A549 (cell line): ENCODE measurements around the gene MED13L. TPM values are rescaled to one million over a fixed set of nuclear protein-coding genes. Genes with fewer than 3 reads are reported as not detected.
"Not testable (repeated sequence)": the region's sequence is repeated elsewhere in the genome, so short reads cannot be mapped to it uniquely, and the experiment has no call there.

Experiments
- ATAC-seq, 2 experiments: fragments of 200-7000 bp in 1 of 2; fragments of >200 bp in 1 of 2; cut with Nextera tagmentation in 1 of 2; cut with Tn5 transposase in 1 of 2; 3 replicates each; pipeline versions ENCODE4 v1.8.0 to v1.9.1; 2018 to 2020; ENCODE audit warnings: mild to moderate bottlenecking in 1 of 2, moderate library complexity in 1 of 2
- CTCF ChIA-PET: fragments of 300-600 bp; sonication (Branson Sonifier 250); formaldehyde crosslinking; extraction: SDS; loops from one replicate; lab custom pipeline; 2021; ENCODE audit warnings: antibody characterized with exemption, inconsistent platforms; lab: Yijun Ruan, JAX
- POLR2A ChIA-PET: fragments of 350-600 bp; formaldehyde crosslinking; extraction: SDS; loops from one replicate; lab custom pipeline; 2021; ENCODE audit warnings: antibody characterized with exemption, inconsistent platforms; lab: Yijun Ruan, JAX
- DNase-seq, 2 experiments: peaks; one replicate each; pipeline versions ENCODE4 v3.0.0 to v3.0.0-alpha.2; 2011 to 2016; ENCODE audit warnings: low read depth in 1 of 2, low spot score in 1 of 2
- FAIRE-seq: peaks from 2 replicates; lab custom pipeline; 2011; peaks lifted over from hg19 to GRCh38; lab: Jason Lieb, UNC
- H3K27ac ChIP-seq, 2 experiments: fragments of >200 bp; sonication (Bioruptor Twin); formaldehyde crosslinking; 3 replicates each; pipeline ENCODE4 v1.5.1; 2016 to 2017
- H3K4me1 ChIP-seq: fragments of >200 bp; sonication (Bioruptor Twin); formaldehyde crosslinking; 3 replicates; pipeline ENCODE4 v1.6.1; 2016
- H3K4me2 ChIP-seq: fragments of >200 bp; sonication (Bioruptor Twin); formaldehyde crosslinking; 3 replicates; pipeline ENCODE4 v1.6.1; 2016
- H3K4me3 ChIP-seq: fragments of >200 bp; sonication (Bioruptor Twin); formaldehyde crosslinking; 3 replicates; pipeline ENCODE4 v1.5.1; 2016
- H3K9me3 ChIP-seq: fragments of >200 bp; sonication (Bioruptor Twin); formaldehyde crosslinking; 3 replicates; pipeline ENCODE4 v1.6.1; 2016
- CEBPB ChIP-seq, 2 experiments: fragments of >200 bp in 1 of 2; sonication (Bioruptor Twin) in 1 of 2; formaldehyde crosslinking in 1 of 2; IDR thresholded peaks; 2 replicates each; pipeline ENCODE4 v1.6.1; 2012 to 2016
- EHF ChIP-seq: fragments of 250-450 bp; sonication (Bioruptor Pico); IDR thresholded peaks from 2 replicates; pipeline ENCODE4 v1.5.0; 2020; ENCODE audit warnings: mild to moderate bottlenecking
- HOXB13 ChIP-seq: fragments of 250-450 bp; sonication (Bioruptor Pico); IDR thresholded peaks from 2 replicates; pipeline ENCODE4 v1.5.0; 2020; ENCODE audit warnings: low read depth, mild to moderate bottlenecking, moderate library complexity
- HOXB5 ChIP-seq: fragments of 250-450 bp; sonication (Bioruptor Pico); IDR thresholded peaks from 2 replicates; pipeline ENCODE4 v1.5.0; 2020; ENCODE audit warnings: mild to moderate bottlenecking, moderate library complexity
- JUN ChIP-seq, 2 experiments: fragments of >200 bp; sonication (Bioruptor Twin); formaldehyde crosslinking; IDR thresholded peaks; 2 replicates in 1 of 2; 3 replicates in 1 of 2; pipeline ENCODE4 v1.6.1; 2016 to 2017
- JUNB ChIP-seq: fragments of >200 bp; sonication (Bioruptor Twin); formaldehyde crosslinking; IDR thresholded peaks from 2 replicates; pipeline ENCODE4 v1.6.1; 2016
- MAZ ChIP-seq: fragments of 150-350 bp; IDR thresholded peaks from 2 replicates; pipeline ENCODE4 v1.6.1; 2014; ENCODE audit warnings: antibody characterized with exemption, low read depth, low read length, borderline replicate concordance
- PHF8 ChIP-seq: fragments of 200-600 bp; sonication (generic); IDR thresholded peaks from 2 replicates; pipeline ENCODE4 v1.6.1; 2016; ENCODE audit warnings: low read depth, mild to moderate bottlenecking, antibody characterized with exemption, moderate library complexity, borderline replicate concordance
- TP53 ChIP-seq: fragments of 250-450 bp; sonication (Bioruptor Pico); IDR thresholded peaks from 2 replicates; pipeline ENCODE4 v1.5.0; 2021; ENCODE audit warnings: mild to moderate bottlenecking, moderate library complexity
- ZC3H11A ChIP-seq: fragments of 450-650 bp; IDR thresholded peaks from 2 replicates; pipeline ENCODE4 v1.6.1; 2014; ENCODE audit warnings: antibody characterized with exemption, mild to moderate bottlenecking
- WGBS: methylation state at CpG from one replicate; pipeline ENCODE4 v1.1.6; 2017; ENCODE audit errors: missing lambda C conversion rate; 5-methylcytosine and 5-hydroxymethylcytosine counted together
- polyA plus RNA-seq, 4 experiments: library from polyadenylated mRNA; depleted of rRNA in 3 of 4; stranded (reverse); fragments of >200 nt; fragmentation: RNase III in 1 of 4; extraction: RNeasy Plus Mini Kit Qiagen cat#74134 plus additional on column Dnase treatment in 1 of 4; gene quantifications; 2 replicates in 3 of 4; 3 replicates in 1 of 4; pipeline ENCODE4 v1.2.3, GENCODE V29; 2011 to 2017
- TF ChIP-seq, protein P1 (sequence below): fragments of 150-350 bp; IDR thresholded peaks from 2 replicates; pipeline ENCODE4 v1.6.1; 2014; ENCODE audit warnings: low read depth, mild to moderate bottlenecking, low read length
- TF ChIP-seq, protein P2 (sequence below): fragments of 250-450 bp; sonication (Bioruptor Pico); IDR thresholded peaks from 2 replicates; pipeline ENCODE4 v1.5.0; 2020; ENCODE audit warnings: low read depth, mild to moderate bottlenecking, moderate library complexity
- TF ChIP-seq, protein P3 (sequence below): IDR thresholded peaks from 2 replicates; pipeline ENCODE4 v1.6.1; 2012; ENCODE audit warnings: low read depth, borderline replicate concordance

Gene MED13L
- polyA plus RNA-seq, 2 of the 4 experiments (the other 2 are of a cell fraction) = 23.2 to 134 TPM

DNA sequence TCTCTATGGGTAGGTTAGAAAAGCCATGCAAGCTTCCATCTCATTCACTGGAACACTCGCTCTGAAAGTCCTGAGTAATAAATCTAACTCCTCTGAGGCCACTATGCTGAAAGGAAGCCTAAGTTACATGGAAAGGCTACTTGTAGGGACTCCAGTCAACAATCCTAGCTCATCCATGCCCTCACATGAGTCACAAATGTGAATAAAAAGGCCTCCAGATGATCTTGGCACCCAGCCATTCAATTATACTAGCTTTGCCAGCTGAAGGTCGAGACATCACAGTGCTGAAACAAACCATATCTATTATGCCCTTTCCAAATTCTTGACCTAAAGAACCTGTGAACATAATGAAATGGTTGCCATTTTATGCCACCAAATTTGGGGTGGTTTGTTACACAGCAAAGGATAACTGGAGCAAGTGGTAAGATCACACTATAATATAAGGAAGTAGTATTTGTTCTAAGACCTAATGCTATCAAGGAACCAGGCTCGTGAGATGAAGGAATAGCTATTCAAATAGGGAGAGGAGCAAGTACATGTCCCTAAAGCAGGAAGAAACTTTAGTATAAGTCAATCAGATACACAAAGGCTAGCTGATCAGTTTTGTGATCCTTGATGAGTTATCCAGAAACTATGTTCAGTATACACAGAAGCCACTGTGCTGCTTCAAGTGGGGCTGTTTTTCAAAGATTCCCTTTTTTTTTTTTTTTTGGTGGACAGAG lies 142.1 kb downstream of the MED13L start:
- WGBS = 61% methylated on average over 3 of the region's 3 CpGs
- no peak overlapping the region for H3K4me3 ChIP-seq
- H3K4me1 ChIP-seq = peaks cover 84% of the 10 kb centered on the region
- H3K9me3 ChIP-seq = no peaks in the 10 kb centered on the region
- no peak for TF ChIP-seq PHF8
- peak overlapping the region in 1 of 2 experiments; percentile 36; a peak in 1 of 6 replicates for H3K27ac ChIP-seq
- H3K4me2 ChIP-seq = peak overlapping the region; percentile 50
- ATAC-seq = peak; percentile 56 to 71; a peak in 5 of 6 replicates
- FAIRE-seq = no peak
- ChIA-PET CTCF (interaction anchor here (0.6 to 2.5 kb wide), 4 partner anchors 28 to 1592 kb away, joined by 3 to 5 read pairs (median 3); no protein-coding TSS in a partner anchor), POLR2A (interaction anchor here (0.7 to 1.0 kb wide), 2 partner anchors 14 to 563 kb away, joined by 3 to 5 read pairs; no protein-coding TSS in a partner anchor)
- peak; percentile 28 to 57 for DNase-seq

DNA sequence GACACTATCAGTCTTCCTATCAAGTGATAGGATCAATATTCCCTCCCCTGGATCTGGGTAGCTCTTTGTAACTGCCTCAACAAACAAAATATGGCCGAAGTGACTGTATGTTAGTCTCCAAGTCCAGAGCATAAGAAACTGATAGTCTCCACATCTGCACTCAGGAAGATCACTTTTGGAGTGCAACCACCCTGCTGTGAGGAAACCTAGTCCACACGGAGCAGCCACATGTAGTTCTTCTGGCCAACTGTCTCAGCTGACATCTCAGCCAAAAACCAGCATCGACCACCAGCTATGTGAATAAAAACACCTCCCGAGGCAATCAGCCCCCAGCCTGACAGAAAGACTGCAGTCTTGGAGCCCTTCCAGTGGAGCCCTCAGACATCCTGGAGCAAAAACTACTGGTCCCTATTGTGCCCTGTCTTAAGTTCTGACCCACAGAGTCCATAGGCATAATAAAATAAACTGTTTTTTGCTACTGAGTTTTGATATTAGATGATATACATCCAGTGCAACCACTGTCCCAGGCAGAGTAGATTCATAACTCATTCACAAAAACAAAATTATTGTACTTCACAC lies 143.8 kb downstream of the MED13L start:
- no peak for DNase-seq
- H3K4me3 ChIP-seq = no peak overlapping the region
- H3K27ac ChIP-seq = peak overlapping the region in 1 of 2 experiments; percentile 41; a peak in 2 of 6 replicates
- 73% methylated on average over 4 of the region's 4 CpGs for WGBS
- no peaks in the 10 kb centered on the region for H3K9me3 ChIP-seq
- TF ChIP-seq ZC3H11A (no peak), HOXB5 (CRISPR knock-in tag) (no peak), CEBPB (IDR thresholded peaks at IDR 0.05) (no peak), EHF (CRISPR knock-in tag) (no peak), JUNB (no peak), JUN (IDR thresholded peaks at IDR 0.05) (no peak), HOXB13 (no peak), TP53 (CRISPR knock-in tag) (no peak), MAZ (no peak)
- TF ChIP-seq, protein P1, sequence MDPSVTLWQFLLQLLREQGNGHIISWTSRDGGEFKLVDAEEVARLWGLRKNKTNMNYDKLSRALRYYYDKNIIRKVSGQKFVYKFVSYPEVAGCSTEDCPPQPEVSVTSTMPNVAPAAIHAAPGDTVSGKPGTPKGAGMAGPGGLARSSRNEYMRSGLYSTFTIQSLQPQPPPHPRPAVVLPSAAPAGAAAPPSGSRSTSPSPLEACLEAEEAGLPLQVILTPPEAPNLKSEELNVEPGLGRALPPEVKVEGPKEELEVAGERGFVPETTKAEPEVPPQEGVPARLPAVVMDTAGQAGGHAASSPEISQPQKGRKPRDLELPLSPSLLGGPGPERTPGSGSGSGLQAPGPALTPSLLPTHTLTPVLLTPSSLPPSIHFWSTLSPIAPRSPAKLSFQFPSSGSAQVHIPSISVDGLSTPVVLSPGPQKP = no peak
- TF ChIP-seq, protein P2, sequence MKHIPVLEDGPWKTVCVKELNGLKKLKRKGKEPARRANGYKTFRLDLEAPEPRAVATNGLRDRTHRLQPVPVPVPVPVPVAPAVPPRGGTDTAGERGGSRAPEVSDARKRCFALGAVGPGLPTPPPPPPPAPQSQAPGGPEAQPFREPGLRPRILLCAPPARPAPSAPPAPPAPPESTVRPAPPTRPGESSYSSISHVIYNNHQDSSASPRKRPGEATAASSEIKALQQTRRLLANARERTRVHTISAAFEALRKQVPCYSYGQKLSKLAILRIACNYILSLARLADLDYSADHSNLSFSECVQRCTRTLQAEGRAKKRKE (CRISPR knock-in tag) = no peak
- TF ChIP-seq, all 56 proteins: peak for 0
- no peak for FAIRE-seq
- ATAC-seq = peak in 1 of 2 experiments; percentile 14; a peak in 2 of 6 replicates
- Histone ChIP-seq H3K4me1 (peaks cover 74% of the 10 kb centered on the region), H3K4me2 (peak overlapping the region; percentile 37)
- CTCF ChIA-PET = interaction anchor here (0.9 to 1.0 kb wide), 2 partner anchors 102 to 566 kb away, joined by 3 to 4 read pairs; no protein-coding TSS in a partner anchor
- POLR2A ChIA-PET = no interaction called here

DNA sequence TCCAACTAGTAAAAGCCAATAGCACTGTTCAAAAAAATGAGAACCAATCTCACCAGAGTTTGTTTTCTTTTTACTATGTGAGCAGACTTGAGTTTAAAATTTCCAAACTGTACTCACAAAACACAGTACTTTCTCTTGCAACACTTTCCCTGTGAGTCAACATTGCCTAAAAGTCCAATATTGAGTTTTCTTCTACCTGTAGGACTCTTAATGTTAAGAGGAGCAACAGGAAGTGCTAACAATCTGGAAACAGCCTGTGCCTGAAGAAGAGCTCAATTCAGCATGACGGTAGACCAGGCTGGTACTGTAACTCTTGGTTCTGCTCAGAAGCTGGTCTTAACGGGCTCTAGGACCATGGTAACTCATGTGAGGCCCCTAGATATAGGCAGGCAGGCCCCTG lies 144.3 kb downstream of the MED13L start:
- TF ChIP-seq CEBPB (IDR thresholded peaks at IDR 0.05) = peak in 1 of 2 experiments; percentile 15; a peak in 1 of 4 replicates
- TF ChIP-seq, protein P3, sequence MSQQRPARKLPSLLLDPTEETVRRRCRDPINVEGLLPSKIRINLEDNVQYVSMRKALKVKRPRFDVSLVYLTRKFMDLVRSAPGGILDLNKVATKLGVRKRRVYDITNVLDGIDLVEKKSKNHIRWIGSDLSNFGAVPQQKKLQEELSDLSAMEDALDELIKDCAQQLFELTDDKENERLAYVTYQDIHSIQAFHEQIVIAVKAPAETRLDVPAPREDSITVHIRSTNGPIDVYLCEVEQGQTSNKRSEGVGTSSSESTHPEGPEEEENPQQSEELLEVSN = no peak
- WGBS = 82% methylated on average over 2 of the region's 2 CpGs
- Histone ChIP-seq H3K9me3 (no peaks in the 10 kb centered on the region), H3K4me3 (no peak overlapping the region), H3K4me2 (peak overlapping the region; percentile 37), H3K4me1 (peaks cover 72% of the 10 kb centered on the region), H3K27ac (peak overlapping the region in 1 of 2 experiments; percentile 41; a peak in 2 of 6 replicates)
- peak in 1 of 2 experiments; percentile 34; a peak in 3 of 6 replicates for ATAC-seq
- POLR2A ChIA-PET = no interaction called here
- no peak for FAIRE-seq
- DNase-seq = no peak
- CTCF ChIA-PET = interaction anchor here (0.9 to 1.0 kb wide), 2 partner anchors 103 to 567 kb away, joined by 3 to 4 read pairs; no protein-coding TSS in a partner anchor

DNA sequence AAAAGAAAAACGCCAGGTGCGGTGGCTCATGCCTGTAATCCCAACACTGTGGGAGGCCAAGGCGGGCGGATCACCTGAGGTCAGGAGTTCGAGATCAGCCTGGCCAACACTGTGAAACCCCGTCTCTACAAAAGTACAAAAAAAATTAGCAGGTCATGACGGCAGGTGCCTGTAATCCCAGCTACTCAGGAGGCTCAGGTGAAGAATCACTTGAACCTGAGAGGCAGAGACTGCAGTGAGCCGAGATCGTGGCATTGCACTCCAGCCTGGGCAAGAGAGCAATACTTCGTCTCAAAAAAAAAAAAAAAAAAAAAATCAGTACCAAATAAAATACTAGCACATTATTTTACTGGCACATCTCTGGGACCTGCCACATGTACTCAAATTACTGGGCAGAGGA lies 145.5 kb downstream of the MED13L start:
- H3K9me3 ChIP-seq, H3K4me3 ChIP-seq, H3K27ac ChIP-seq, FAIRE-seq, POLR2A ChIA-PET, H3K4me2 ChIP-seq, DNase-seq, ATAC-seq: not testable (repeated sequence)
- CTCF ChIA-PET = interaction anchor here (2.4 to 2.9 kb wide), 2 partner anchors 9 to 577 kb away, joined by 9 to 11 read pairs; no protein-coding TSS in a partner anchor
- H3K4me1 ChIP-seq = peaks cover 81% of the 10 kb centered on the region
- WGBS = 88% methylated on average over 10 of the region's 10 CpGs
